Measurements from ENCODE around the gene JAG2. TPM values are rescaled to one million over a fixed set of nuclear protein-coding genes. Genes with fewer than 3 reads are reported as not detected.
A peak's percentile ranks its signal among the peaks of the same experiment; 100 is the strongest.

Gene JAG2
- total and polyA plus RNA-seq, 7 donors: 10.6 to 34.0 (median 25.9) TPM

DNA sequence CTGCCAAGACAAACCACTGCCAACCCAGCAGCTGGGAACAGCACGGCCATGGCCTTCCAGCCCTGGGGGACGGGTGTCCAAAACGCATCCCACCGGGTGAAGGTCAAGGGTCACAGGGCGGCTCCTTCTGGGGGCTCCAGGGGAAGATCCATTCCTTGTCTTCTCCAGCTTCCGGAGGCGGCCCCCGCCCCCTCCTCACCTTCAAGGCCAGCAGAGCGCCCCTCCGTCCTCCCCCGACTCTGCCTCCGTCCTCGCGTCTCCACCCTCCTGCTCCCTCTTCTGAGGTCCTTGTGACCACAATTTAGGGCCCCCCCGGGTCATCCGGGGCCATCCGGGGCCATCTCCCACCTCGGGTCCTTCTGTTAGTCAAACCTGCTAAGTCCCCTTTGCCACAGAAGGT is 16.4 kb upstream of the JAG2 start:
- H3K9me3 ChIP-seq: no peaks in the 10 kb centered on the region
- intact Hi-C loops (cut with DNase I): no loop called here
- no peak overlapping the region for H3K4me3 ChIP-seq
- peaks cover 0 to 2% (median 0%) of the 10 kb centered on the region in 3 donors for H3K27me3 ChIP-seq (ENCODE audit: insufficient read depth in 3 of 3, low read length in 2 of 3)
- H3K27ac ChIP-seq: no peak overlapping the region
- 45 to 58% (median 51%) methylated on average over 15 to 18 of the region's 18 CpGs for WGBS, 3 donors
- ATAC-seq (peak in 1 of 4 donors; percentile 29), DNase-seq (no peak)
- TF ChIP-seq, protein P1, sequence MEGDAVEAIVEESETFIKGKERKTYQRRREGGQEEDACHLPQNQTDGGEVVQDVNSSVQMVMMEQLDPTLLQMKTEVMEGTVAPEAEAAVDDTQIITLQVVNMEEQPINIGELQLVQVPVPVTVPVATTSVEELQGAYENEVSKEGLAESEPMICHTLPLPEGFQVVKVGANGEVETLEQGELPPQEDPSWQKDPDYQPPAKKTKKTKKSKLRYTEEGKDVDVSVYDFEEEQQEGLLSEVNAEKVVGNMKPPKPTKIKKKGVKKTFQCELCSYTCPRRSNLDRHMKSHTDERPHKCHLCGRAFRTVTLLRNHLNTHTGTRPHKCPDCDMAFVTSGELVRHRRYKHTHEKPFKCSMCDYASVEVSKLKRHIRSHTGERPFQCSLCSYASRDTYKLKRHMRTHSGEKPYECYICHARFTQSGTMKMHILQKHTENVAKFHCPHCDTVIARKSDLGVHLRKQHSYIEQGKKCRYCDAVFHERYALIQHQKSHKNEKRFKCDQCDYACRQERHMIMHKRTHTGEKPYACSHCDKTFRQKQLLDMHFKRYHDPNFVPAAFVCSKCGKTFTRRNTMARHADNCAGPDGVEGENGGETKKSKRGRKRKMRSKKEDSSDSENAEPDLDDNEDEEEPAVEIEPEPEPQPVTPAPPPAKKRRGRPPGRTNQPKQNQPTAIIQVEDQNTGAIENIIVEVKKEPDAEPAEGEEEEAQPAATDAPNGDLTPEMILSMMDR (IDR thresholded peaks at IDR 0.05): no peak
- no peaks in the 10 kb centered on the region for H3K36me3 ChIP-seq (ENCODE audit: insufficient read depth in 1 of 2, low read depth in 1 of 2)
- H3K4me1 ChIP-seq: peaks cover 4% of the 10 kb centered on the region

DNA sequence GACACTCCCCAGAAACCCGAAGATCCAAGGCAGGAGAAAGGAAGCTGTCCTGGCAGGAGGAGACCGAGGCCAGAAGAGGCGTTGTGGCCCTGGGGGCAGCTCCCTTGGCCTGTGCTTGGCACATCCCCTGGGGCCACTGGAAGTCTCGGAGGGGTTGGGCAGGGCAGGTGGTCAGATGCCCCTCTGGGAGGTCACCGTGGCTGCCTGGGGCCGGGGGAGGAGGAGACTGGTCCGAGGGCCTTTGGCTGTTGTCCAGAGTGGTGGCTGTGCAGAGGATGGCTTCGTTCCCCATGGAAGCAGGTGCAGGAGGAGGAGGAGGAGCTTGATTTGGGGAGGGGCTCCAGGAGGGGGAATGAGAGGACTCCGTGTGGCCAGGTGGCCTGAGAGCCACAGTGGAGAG is 15.9 kb upstream of the JAG2 start:
- no peak overlapping the region for H3K27ac ChIP-seq
- intact Hi-C loops (cut with DNase I): no loop called here
- no peak overlapping the region for H3K4me3 ChIP-seq
- ATAC-seq (peak in 1 of 4 donors; percentile 4), DNase-seq (no peak)
- TF ChIP-seq, protein P1 (IDR thresholded peaks at IDR 0.05): no peak
- no peaks in the 10 kb centered on the region for H3K36me3 ChIP-seq (ENCODE audit: insufficient read depth in 1 of 2, low read depth in 1 of 2)
- peaks cover 4% of the 10 kb centered on the region for H3K4me1 ChIP-seq
- H3K9me3 ChIP-seq: no peaks in the 10 kb centered on the region
- WGBS, 3 donors: 21 to 32% (median 25%) methylated on average over 7 to 9 of the region's 9 CpGs
- peaks cover 0 to 2% (median 0%) of the 10 kb centered on the region in 3 donors for H3K27me3 ChIP-seq (ENCODE audit: insufficient read depth in 3 of 3, low read length in 2 of 3)

GRCh38 chr14:105182296-105183020 is 13.9 kb upstream of the JAG2 start:
- peaks cover 10% of the 10 kb centered on the region for H3K4me1 ChIP-seq
- DNase-seq (no peak), ATAC-seq (peak in 2 of 4 donors; percentile 5 to 12)
- intact Hi-C loops (cut with DNase I): no loop called here
- H3K9me3 ChIP-seq: no peaks in the 10 kb centered on the region
- no peak overlapping the region for H3K27ac ChIP-seq
- H3K4me3 ChIP-seq: no peak overlapping the region
- TF ChIP-seq, protein P1 (IDR thresholded peaks at IDR 0.05): no peak
- no peaks in the 10 kb centered on the region for H3K36me3 ChIP-seq (ENCODE audit: insufficient read depth in 1 of 2, low read depth in 1 of 2)
- peaks cover 0 to under 1% (median 0%) of the 10 kb centered on the region in 3 donors for H3K27me3 ChIP-seq (ENCODE audit: insufficient read depth in 3 of 3, low read length in 2 of 3)
- WGBS, 3 donors: 50 to 65% (median 54%) methylated on average over 25 of the region's 25 CpGs

GRCh38 chr14:105181549-105182295 is 13.1 kb upstream of the JAG2 start:
- H3K27ac ChIP-seq: no peak overlapping the region
- intact Hi-C loops (cut with DNase I): no loop called here
- peak overlapping the region; percentile 69 for H3K4me3 ChIP-seq
- 49 to 66% (median 54%) methylated on average over 20 to 21 of the region's 21 CpGs for WGBS, 3 donors
- ATAC-seq (no peak), DNase-seq (no peak)
- no peaks in the 10 kb centered on the region for H3K27me3 ChIP-seq (ENCODE audit: insufficient read depth in 3 of 3, low read length in 2 of 3)
- H3K36me3 ChIP-seq (ENCODE audit: insufficient read depth in 1 of 2, low read depth in 1 of 2): no peaks in the 10 kb centered on the region
- peaks cover 17% of the 10 kb centered on the region for H3K4me1 ChIP-seq
- no peaks in the 10 kb centered on the region for H3K9me3 ChIP-seq
- TF ChIP-seq, protein P1 (IDR thresholded peaks at IDR 0.05): no peak
